Loucy (cell line): Measurements from ENCODE around the gene CLVS2.

Experiments used
- H2AFZ ChIP-seq: fragments of 200-600 bp; sonication (generic); 2 replicates; pipeline ENCODE4 v1.6.0; 2016; ENCODE audit warnings: antibody characterized with exemption, mild to moderate bottlenecking, low read length, moderate library complexity
- H3F3A ChIP-seq: fragments of 200-600 bp; 2 replicates; pipeline ENCODE4 v1.6.0; 2016; ENCODE audit warnings: antibody characterized with exemption, low read depth, mild to moderate bottlenecking
- H3K27me3 ChIP-seq: fragments of 200-600 bp; sonication (generic); 2 replicates; pipeline ENCODE4 v1.6.1; 2014; ENCODE audit warnings: low read length, mild to moderate bottlenecking; ENCODE audit not compliant: insufficient read depth, poor library complexity, severe bottlenecking
- H3K36me3 ChIP-seq: fragments of 200-600 bp; sonication (generic); 2 replicates; pipeline ENCODE4 v1.6.1; 2016; ENCODE audit warnings: low read length; ENCODE audit not compliant: insufficient read depth
- H3K4me1 ChIP-seq: fragments of 200-600 bp; sonication (generic); 2 replicates; pipeline ENCODE4 v1.5.1; 2014; ENCODE audit warnings: low read length, mild to moderate bottlenecking; ENCODE audit not compliant: insufficient read depth, poor library complexity, severe bottlenecking
- H3K4me2 ChIP-seq: fragments of 200-600 bp; sonication (generic); 2 replicates; pipeline ENCODE4 v1.6.0; 2014; ENCODE audit warnings: antibody characterized with exemption, low read length, low read depth, mild to moderate bottlenecking; ENCODE audit not compliant: poor library complexity, severe bottlenecking
- H3K4me3 ChIP-seq: fragments of 200-600 bp; sonication (generic); 2 replicates; pipeline ENCODE4 v1.5.1; 2014; ENCODE audit warnings: low read length, mild to moderate bottlenecking, mixed read lengths; ENCODE audit not compliant: poor library complexity, severe bottlenecking
- H3K79me2 ChIP-seq: fragments of 200-600 bp; sonication (generic); 2 replicates; pipeline ENCODE4 v1.6.1; 2014; ENCODE audit warnings: low read length; ENCODE audit not compliant: insufficient read depth
- H3K9ac ChIP-seq: fragments of 200-600 bp; sonication (generic); 2 replicates; pipeline ENCODE4 v1.6.0; 2014; ENCODE audit warnings: mild to moderate bottlenecking, low read depth, low read length, moderate library complexity; ENCODE audit not compliant: poor library complexity, severe bottlenecking
- H3K9me2 ChIP-seq: fragments of 200-600 bp; sonication (generic); replicated peaks from 2 replicates; pipeline ENCODE4 v1.6.1; 2016; ENCODE audit warnings: low read depth, low read length, mixed read lengths
- H3K9me3 ChIP-seq: fragments of 200-600 bp; sonication (generic); 2 replicates; pipeline ENCODE4 v1.6.1; 2014; ENCODE audit warnings: mild to moderate bottlenecking, antibody characterized with exemption, low read length, low read depth; ENCODE audit not compliant: insufficient read depth
- H4K20me1 ChIP-seq: fragments of 200-600 bp; sonication (generic); 2 replicates; pipeline ENCODE4 v1.6.0; 2014; ENCODE audit warnings: antibody characterized with exemption, low read length, mild to moderate bottlenecking; ENCODE audit not compliant: insufficient read depth, poor library complexity, severe bottlenecking
- EZH2phosphoT487 ChIP-seq: fragments of 200-600 bp; IDR thresholded peaks from 2 replicates; pipeline ENCODE4 v1.6.1; 2018; ENCODE audit warnings: antibody characterized with exemption, mild to moderate bottlenecking, moderate library complexity, borderline replicate concordance
- TF ChIP-seq, protein P1 (sequence below): fragments of 200-600 bp; sonication (generic); conservative IDR thresholded peaks from 2 replicates; pipeline ENCODE4 v1.5.1; 2014; ENCODE audit warnings: mild to moderate bottlenecking, antibody characterized with exemption, low read length

Gene CLVS2

DNA sequence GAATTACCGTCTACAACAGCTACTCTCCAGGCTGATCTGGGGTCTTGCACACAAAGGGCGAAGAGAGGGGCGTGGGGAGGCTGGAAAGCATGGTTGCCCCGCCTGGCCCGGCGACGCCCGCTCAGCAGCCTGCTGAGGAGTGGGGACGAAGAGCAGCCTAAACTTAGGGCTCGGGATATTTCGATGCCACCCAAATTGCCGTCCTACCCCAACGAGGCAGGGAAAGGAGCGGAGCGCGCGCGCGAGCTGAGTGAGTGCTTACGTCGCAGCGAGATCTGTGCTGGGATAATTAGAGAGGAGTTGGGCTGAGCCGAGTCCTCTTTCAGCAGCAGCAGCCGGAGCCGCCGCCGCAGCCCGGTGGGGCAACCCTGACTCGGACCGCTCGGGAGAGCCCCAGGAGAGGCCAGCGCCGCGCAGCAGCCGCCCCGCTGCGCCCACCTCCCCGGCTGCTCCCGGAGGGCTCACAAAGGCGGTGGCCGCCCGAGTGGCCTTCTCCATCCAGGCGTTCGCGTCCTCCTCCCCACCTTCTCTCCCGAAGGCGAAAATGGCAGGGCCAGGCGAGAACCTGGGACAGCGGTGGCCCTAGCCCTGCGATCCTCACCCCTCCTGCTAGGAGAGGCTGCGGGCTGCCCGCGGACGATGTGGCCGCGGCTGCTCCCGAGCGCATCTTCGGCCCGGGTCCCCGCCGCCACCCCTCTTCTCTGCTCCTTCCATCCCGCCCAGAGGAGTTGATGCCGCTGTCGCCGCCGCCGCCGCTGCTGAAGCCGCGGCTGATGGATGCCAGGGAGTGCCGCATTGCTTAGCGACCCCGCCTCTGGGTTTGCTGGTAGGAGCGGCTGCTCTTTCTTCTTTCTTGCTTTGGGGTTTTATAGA lies at the start of gene CLVS2:
TSS of gene CLVS2 (plus strand) at position 315 of the 873 bp plus-strand sequence. CDS start 1,543 bp downstream, outside the sequence.
- Histone ChIP-seq H3K4me1 (no peaks in the 10 kb centered on the region), H3K4me3 (no peak within 1 kb of the TSS), H4K20me1 (no peaks in the 10 kb centered on the region), H2AFZ (no peak within 1 kb of the TSS), H3K27me3 (no peaks in the 10 kb centered on the region), H3K79me2 (no peaks in the 10 kb centered on the region), H3K36me3 (no peaks in the 10 kb centered on the region), H3K9me2 (no peaks in the 10 kb centered on the region), H3K4me2 (no peak within 1 kb of the TSS), H3F3A (no peaks in the 10 kb centered on the region), H3K9me3 (no peaks in the 10 kb centered on the region), H3K9ac (no peak within 1 kb of the TSS)
- TF ChIP-seq EZH2phosphoT487 = no peak
- TF ChIP-seq, protein P1, sequence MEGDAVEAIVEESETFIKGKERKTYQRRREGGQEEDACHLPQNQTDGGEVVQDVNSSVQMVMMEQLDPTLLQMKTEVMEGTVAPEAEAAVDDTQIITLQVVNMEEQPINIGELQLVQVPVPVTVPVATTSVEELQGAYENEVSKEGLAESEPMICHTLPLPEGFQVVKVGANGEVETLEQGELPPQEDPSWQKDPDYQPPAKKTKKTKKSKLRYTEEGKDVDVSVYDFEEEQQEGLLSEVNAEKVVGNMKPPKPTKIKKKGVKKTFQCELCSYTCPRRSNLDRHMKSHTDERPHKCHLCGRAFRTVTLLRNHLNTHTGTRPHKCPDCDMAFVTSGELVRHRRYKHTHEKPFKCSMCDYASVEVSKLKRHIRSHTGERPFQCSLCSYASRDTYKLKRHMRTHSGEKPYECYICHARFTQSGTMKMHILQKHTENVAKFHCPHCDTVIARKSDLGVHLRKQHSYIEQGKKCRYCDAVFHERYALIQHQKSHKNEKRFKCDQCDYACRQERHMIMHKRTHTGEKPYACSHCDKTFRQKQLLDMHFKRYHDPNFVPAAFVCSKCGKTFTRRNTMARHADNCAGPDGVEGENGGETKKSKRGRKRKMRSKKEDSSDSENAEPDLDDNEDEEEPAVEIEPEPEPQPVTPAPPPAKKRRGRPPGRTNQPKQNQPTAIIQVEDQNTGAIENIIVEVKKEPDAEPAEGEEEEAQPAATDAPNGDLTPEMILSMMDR = no peak

GRCh38 chr6:122947355-122947754 lies 48.7 kb upstream of the CLVS2 start:
- no peak for TF ChIP-seq EZH2phosphoT487
- TF ChIP-seq, protein P1 = peak; percentile 71
- no peak overlapping the region for H2AFZ ChIP-seq
- no peak overlapping the region for H3K4me3 ChIP-seq

GRCh38 chr6:122953766-122954165 lies 42.3 kb upstream of the CLVS2 start:
- Histone ChIP-seq H3K4me2 (no peak overlapping the region), H3K4me1 (no peaks in the 10 kb centered on the region), H3F3A (no peaks in the 10 kb centered on the region), H3K4me3 (no peak overlapping the region), H3K79me2 (no peaks in the 10 kb centered on the region), H3K36me3 (no peaks in the 10 kb centered on the region), H4K20me1 (no peaks in the 10 kb centered on the region), H3K9ac (no peak overlapping the region), H3K9me3 (no peaks in the 10 kb centered on the region; the same call in 1 of the 2 replicates), H3K27me3 (no peaks in the 10 kb centered on the region), H2AFZ (no peak overlapping the region), H3K9me2 (no peaks in the 10 kb centered on the region)
- TF ChIP-seq, protein P1 = no peak
- no peak for TF ChIP-seq EZH2phosphoT487

More at GRCh38 chr6:122947355-122947754, 48.7 kb upstream of the CLVS2 start:
- no peaks in the 10 kb centered on the region for H3K27me3 ChIP-seq
- H3F3A ChIP-seq = no peaks in the 10 kb centered on the region
- no peaks in the 10 kb centered on the region for H3K36me3 ChIP-seq
- no peak overlapping the region for H3K4me2 ChIP-seq
- H3K4me1 ChIP-seq = no peaks in the 10 kb centered on the region
- no peak overlapping the region for H3K9ac ChIP-seq
- no peaks in the 10 kb centered on the region for H4K20me1 ChIP-seq
- no peaks in the 10 kb centered on the region for H3K9me3 ChIP-seq
- no peaks in the 10 kb centered on the region for H3K9me2 ChIP-seq
- H3K79me2 ChIP-seq = no peaks in the 10 kb centered on the region
